ENCODE data around the gene BRD9.
A peak's percentile ranks its signal among the peaks of the same experiment; 100 is the strongest.
"Not testable (repeated sequence)": the region's sequence is repeated elsewhere in the genome, so short reads cannot be mapped to it uniquely, and the experiment has no call there.

Gene BRD9

DNA sequence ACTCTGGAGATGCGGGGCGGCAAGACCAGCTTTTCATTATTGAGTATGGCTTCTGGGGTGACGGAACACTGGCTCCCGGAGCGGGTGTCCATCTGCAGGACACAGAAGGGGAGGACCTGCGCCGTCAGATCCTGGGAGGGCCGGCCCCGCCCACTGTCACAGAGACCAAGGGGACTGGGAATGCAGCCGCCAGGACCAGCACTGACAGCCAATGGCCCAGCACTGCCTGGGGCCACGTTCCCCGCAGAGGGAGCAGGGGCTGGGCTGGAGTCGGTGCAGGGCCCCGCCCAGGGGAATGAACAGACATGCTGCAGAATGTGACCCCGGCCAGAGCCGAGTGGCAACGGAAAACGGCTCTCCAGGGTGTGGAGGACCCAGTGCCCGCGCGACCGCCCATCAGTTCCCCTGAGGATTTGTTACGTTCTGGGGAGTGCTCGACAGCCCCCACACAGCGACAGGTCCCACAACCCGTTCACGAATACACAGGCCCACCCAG lies 42.0 kb downstream of the BRD9 start, which contains the start of gene ZDHHC11:
Gene ZDHHC11, minus strand, starts transcription at position 476 of the 496 bp plus-strand sequence. Its CDS starts 384 bp downstream, at position 92.
- Histone ChIP-seq H2BK120ac (ENCODE audit: low read depth, low read length) (no peak within 1 kb of the TSS), H3K79me1 (ENCODE audit: low read depth, low read length) (peaks cover 2% of the 10 kb centered on the region), H3K14ac (ENCODE audit: low read length) (peak within 1 kb of the TSS; percentile 90), H3K9ac (ENCODE audit: low read depth, low read length, poor library complexity) (peak within 1 kb of the TSS; percentile 63), H3K4me2 (ENCODE audit: insufficient read depth, low read length, poor library complexity, severe bottlenecking) (no peak within 1 kb of the TSS), H3K36me3 (replicated peaks in 1 of 2; ENCODE audit: control insufficient read depth in 2 of 2, insufficient read depth in 2 of 2, low read length in 2 of 2) (no peaks in the 10 kb centered on the region), H4K8ac (ENCODE audit: low read depth, low read length) (no peak within 1 kb of the TSS), H2BK12ac (ENCODE audit: low read length) (peak within 1 kb of the TSS; percentile 73), H3K9me3 (replicated peaks in 1 of 2; ENCODE audit: control insufficient read depth in 2 of 2, insufficient read depth in 1 of 2, low read depth in 1 of 2, low read length in 2 of 2) (no peaks in the 10 kb centered on the region), H3K27ac (replicated peaks; ENCODE audit: low read length) (no peak within 1 kb of the TSS), H2AK5ac (ENCODE audit: low read depth, low read length) (peak within 1 kb of the TSS; percentile 87), H3K18ac (ENCODE audit: low read length) (peak within 1 kb of the TSS; percentile 78), H3K4ac (ENCODE audit: low read length) (no peak within 1 kb of the TSS), H4K91ac (ENCODE audit: low read depth, low read length, poor library complexity) (peak within 1 kb of the TSS; percentile 9), H3K4me3 (ENCODE audit: low read length in 2 of 2) (peak within 1 kb of the TSS in 1 of 2 donors; percentile 48), H2AFZ (ENCODE audit: low read length) (no peak within 1 kb of the TSS), H2BK15ac (ENCODE audit: low read length) (peak within 1 kb of the TSS; percentile 98), H2BK5ac (ENCODE audit: low read length) (peak within 1 kb of the TSS; percentile 60), H3K23ac (ENCODE audit: low read depth, low read length, poor library complexity) (peak within 1 kb of the TSS; percentile 91), H3K4me1 (ENCODE audit: control insufficient read depth in 2 of 2, insufficient read depth in 1 of 2, low read depth in 1 of 2, low read length in 2 of 2) (peaks cover 20 to 23% of the 10 kb centered on the region in 2 donors), H3K27me3 (ENCODE audit: control insufficient read depth in 3 of 3, insufficient read depth in 3 of 3, low read depth in 1 of 3, low read length in 3 of 3) (no peaks in the 10 kb centered on the region)
- WGBS, 2 donors (ENCODE audit: extremely low coverage in 2 of 2, insufficient read length in 2 of 2, insufficient replicate concordance in 1 of 2), result no CpG with 5 or more reads among the region's 27 CpGs
- DNase-seq (ENCODE audit: low spot score), result no peak

DNA sequence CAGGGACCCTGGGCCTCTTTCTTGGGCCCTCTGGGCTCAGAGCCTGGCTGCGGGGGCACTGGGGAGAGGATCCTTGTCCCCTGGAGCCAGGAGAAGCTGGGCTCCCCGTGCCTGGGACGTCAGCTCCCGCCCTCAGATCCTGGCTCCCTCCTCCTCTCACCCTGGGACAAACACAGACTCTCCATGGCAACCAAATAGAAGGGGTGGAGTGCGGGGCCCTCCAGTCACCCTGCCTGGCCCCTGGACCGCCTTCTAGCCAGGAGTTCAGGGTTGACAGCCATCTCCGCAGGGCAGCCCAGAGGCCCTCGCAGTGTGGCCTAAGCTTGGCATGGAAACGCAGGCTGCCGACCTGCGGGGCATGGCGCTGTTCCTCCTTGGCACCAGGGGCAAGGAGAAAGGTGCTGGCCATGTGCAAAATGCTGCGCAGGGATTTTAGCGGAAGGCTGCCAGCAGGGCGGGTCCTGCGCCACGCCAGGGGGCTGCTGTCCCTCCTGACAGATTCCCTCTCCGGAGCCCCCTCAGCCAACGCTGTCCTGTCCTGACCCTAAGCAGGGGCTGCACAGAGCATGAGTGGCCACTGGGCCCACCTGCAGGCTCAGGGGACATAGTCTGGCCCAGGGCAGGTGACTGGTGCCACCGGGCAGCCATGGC lies 42.8 kb downstream of the BRD9 start:
- Histone ChIP-seq H3K23ac (ENCODE audit: low read depth, low read length, poor library complexity) (peak overlapping the region; percentile 25), H3K4me1 (ENCODE audit: control insufficient read depth in 2 of 2, insufficient read depth in 1 of 2, low read depth in 1 of 2, low read length in 2 of 2) (peaks cover 23 to 24% of the 10 kb centered on the region in 2 donors), H3K36me3 (replicated peaks in 1 of 2; ENCODE audit: control insufficient read depth in 2 of 2, insufficient read depth in 2 of 2, low read length in 2 of 2) (no peaks in the 10 kb centered on the region), H4K8ac (ENCODE audit: low read depth, low read length) (no peak overlapping the region), H3K9me3 (replicated peaks in 1 of 2; ENCODE audit: control insufficient read depth in 2 of 2, insufficient read depth in 1 of 2, low read depth in 1 of 2, low read length in 2 of 2) (no peaks in the 10 kb centered on the region), H2AFZ (ENCODE audit: low read length) (peak overlapping the region; percentile 85), H3K18ac (ENCODE audit: low read length) (peak overlapping the region; percentile 78), H4K91ac (ENCODE audit: low read depth, low read length, poor library complexity) (peak overlapping the region; percentile 9), H3K79me1 (ENCODE audit: low read depth, low read length) (peaks cover 2% of the 10 kb centered on the region), H3K4me2 (ENCODE audit: insufficient read depth, low read length, poor library complexity, severe bottlenecking) (no peak overlapping the region), H3K27ac (replicated peaks; ENCODE audit: low read length) (no peak overlapping the region), H2BK12ac (ENCODE audit: low read length) (no peak overlapping the region), H3K14ac (ENCODE audit: low read length) (no peak overlapping the region), H2BK15ac (ENCODE audit: low read length) (peak overlapping the region; percentile 98), H3K9ac (ENCODE audit: low read depth, low read length, poor library complexity) (peak overlapping the region; percentile 63), H3K27me3 (ENCODE audit: control insufficient read depth in 3 of 3, insufficient read depth in 3 of 3, low read depth in 1 of 3, low read length in 3 of 3) (no peaks in the 10 kb centered on the region), H2BK120ac (ENCODE audit: low read depth, low read length) (no peak overlapping the region), H2BK5ac (ENCODE audit: low read length) (peak overlapping the region; percentile 60), H2AK5ac (ENCODE audit: low read depth, low read length) (peak overlapping the region; percentile 87), H3K4ac (ENCODE audit: low read length) (no peak overlapping the region), H3K4me3 (ENCODE audit: low read length in 2 of 2) (peak overlapping the region in 1 of 2 donors; percentile 48)
- peak; percentile 58 for DNase-seq (ENCODE audit: low spot score)
- no CpG with 5 or more reads among the region's 20 CpGs for WGBS, 2 donors (ENCODE audit: extremely low coverage in 2 of 2, insufficient read length in 2 of 2, insufficient replicate concordance in 1 of 2)

DNA sequence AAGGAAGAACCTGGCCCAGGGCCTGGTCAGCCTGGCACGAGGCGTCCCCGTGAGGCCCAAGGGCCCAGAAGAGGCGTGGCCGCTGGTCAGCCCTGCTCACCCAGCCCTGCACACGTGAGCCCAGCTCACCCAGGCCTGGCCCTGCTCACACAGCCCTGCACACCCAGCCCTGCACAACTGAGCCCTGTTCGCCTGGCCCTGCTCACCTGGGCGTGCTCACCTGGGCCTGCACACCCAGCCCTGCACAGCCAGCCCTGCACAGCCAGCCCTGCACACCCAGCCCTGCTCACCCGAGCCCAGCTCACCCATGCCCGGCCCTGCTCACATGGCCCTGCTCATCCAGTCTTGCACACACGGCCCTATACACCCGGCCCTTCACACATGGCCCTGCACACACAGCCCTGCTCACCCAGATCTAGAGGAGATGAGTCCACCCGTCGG lies 43.9 kb downstream of the BRD9 start:
- Histone ChIP-seq H3K4me1 (ENCODE audit: control insufficient read depth in 2 of 2, insufficient read depth in 1 of 2, low read depth in 1 of 2, low read length in 2 of 2) (peaks cover 23 to 28% of the 10 kb centered on the region in 2 donors), H3K4me3 (ENCODE audit: low read length in 2 of 2) (no peak overlapping the region), H2BK12ac (ENCODE audit: low read length) (peak overlapping the region; percentile 75), H3K27ac (replicated peaks; ENCODE audit: low read length) (no peak overlapping the region), H2AK5ac (ENCODE audit: low read depth, low read length) (peak overlapping the region; percentile 93), H3K27me3 (ENCODE audit: control insufficient read depth in 3 of 3, insufficient read depth in 3 of 3, low read depth in 1 of 3, low read length in 3 of 3) (no peaks in the 10 kb centered on the region), H3K4me2 (ENCODE audit: insufficient read depth, low read length, poor library complexity, severe bottlenecking) (no peak overlapping the region), H2AFZ (ENCODE audit: low read length) (no peak overlapping the region), H3K79me1 (ENCODE audit: low read depth, low read length) (no peaks in the 10 kb centered on the region), H2BK15ac (ENCODE audit: low read length) (peak overlapping the region; percentile 30), H3K36me3 (replicated peaks in 1 of 2; ENCODE audit: control insufficient read depth in 2 of 2, insufficient read depth in 2 of 2, low read length in 2 of 2) (no peaks in the 10 kb centered on the region), H3K23ac (ENCODE audit: low read depth, low read length, poor library complexity) (peak overlapping the region; percentile 75), H3K9me3 (replicated peaks in 1 of 2; ENCODE audit: control insufficient read depth in 2 of 2, insufficient read depth in 1 of 2, low read depth in 1 of 2, low read length in 2 of 2) (no peaks in the 10 kb centered on the region), H4K8ac (ENCODE audit: low read depth, low read length) (no peak overlapping the region), H2BK120ac (ENCODE audit: low read depth, low read length) (peak overlapping the region; percentile 95), H4K91ac (ENCODE audit: low read depth, low read length, poor library complexity) (peak overlapping the region; percentile 79), H3K4ac (ENCODE audit: low read length) (peak overlapping the region; percentile 58), H3K9ac (ENCODE audit: low read depth, low read length, poor library complexity) (peak overlapping the region; percentile 72), H3K18ac (ENCODE audit: low read length) (peak overlapping the region; percentile 78), H3K14ac (ENCODE audit: low read length) (peak overlapping the region; percentile 99), H2BK5ac (ENCODE audit: low read length) (no peak overlapping the region)
- DNase-seq (ENCODE audit: low spot score), result no peak
- no CpG with 5 or more reads among the region's 14 CpGs for WGBS, 2 donors (ENCODE audit: extremely low coverage in 2 of 2, insufficient read length in 2 of 2, insufficient replicate concordance in 1 of 2)

DNA sequence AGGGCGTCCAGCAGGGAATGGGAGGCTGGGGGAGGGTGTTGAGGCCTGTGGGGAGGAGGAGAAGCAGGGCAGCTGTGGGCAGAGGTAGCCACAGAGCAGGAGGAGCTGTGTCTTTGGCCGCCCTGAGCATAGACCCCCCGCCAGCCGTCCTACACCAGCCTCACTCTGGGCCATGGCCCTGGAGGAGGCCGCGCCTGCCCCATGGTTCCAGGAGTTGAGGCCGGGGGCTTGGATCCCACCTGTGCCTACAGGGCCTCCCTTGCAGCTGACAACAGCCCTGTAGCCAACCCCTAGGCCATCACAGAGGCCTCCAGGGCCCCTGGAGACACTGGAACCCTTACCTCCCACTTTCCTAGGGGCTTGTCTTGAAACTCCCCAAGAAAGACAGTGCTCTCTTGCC lies 44.9 kb downstream of the BRD9 start:
- not testable (repeated sequence) for H2BK5ac ChIP-seq (ENCODE audit: low read length); H3K14ac ChIP-seq (ENCODE audit: low read length); H2BK120ac ChIP-seq (ENCODE audit: low read depth, low read length); H3K4me3 ChIP-seq (ENCODE audit: low read length in 2 of 2); H3K23ac ChIP-seq (ENCODE audit: low read depth, low read length, poor library complexity); H3K4me2 ChIP-seq (ENCODE audit: insufficient read depth, low read length, poor library complexity, severe bottlenecking); H3K9ac ChIP-seq (ENCODE audit: low read depth, low read length, poor library complexity); H3K36me3 ChIP-seq (replicated peaks in 1 of 2; ENCODE audit: control insufficient read depth in 2 of 2, insufficient read depth in 2 of 2, low read length in 2 of 2); H2AK5ac ChIP-seq (ENCODE audit: low read depth, low read length); H3K79me1 ChIP-seq (ENCODE audit: low read depth, low read length); H3K9me3 ChIP-seq (replicated peaks in 1 of 2; ENCODE audit: control insufficient read depth in 2 of 2, insufficient read depth in 1 of 2, low read depth in 1 of 2, low read length in 2 of 2); DNase-seq (ENCODE audit: low spot score); H3K27me3 ChIP-seq (ENCODE audit: control insufficient read depth in 3 of 3, insufficient read depth in 3 of 3, low read depth in 1 of 3, low read length in 3 of 3); H4K91ac ChIP-seq (ENCODE audit: low read depth, low read length, poor library complexity); H2BK12ac ChIP-seq (ENCODE audit: low read length); H2AFZ ChIP-seq (ENCODE audit: low read length); H4K8ac ChIP-seq (ENCODE audit: low read depth, low read length); H3K27ac ChIP-seq (replicated peaks; ENCODE audit: low read length); H3K4ac ChIP-seq (ENCODE audit: low read length); H3K18ac ChIP-seq (ENCODE audit: low read length); H2BK15ac ChIP-seq (ENCODE audit: low read length)
- H3K4me1 ChIP-seq (ENCODE audit: control insufficient read depth in 2 of 2, insufficient read depth in 1 of 2, low read depth in 1 of 2, low read length in 2 of 2), result peaks cover 23 to 28% of the 10 kb centered on the region in 2 donors
- no CpG with 5 or more reads among the region's 7 CpGs for WGBS, 2 donors (ENCODE audit: extremely low coverage in 2 of 2, insufficient read length in 2 of 2, insufficient replicate concordance in 1 of 2)
